HG03457 (cell line): ENCODE data around the gene IGF2BP1.
"Not testable (repeated sequence)": the region's sequence is repeated elsewhere in the genome, so short reads cannot be mapped to it uniquely, and the experiment has no call there.

ENCODE experiments used
- ATAC-seq: cut with Tn5 transposase; IDR thresholded peaks from one replicate; pipeline ENCODE4 v1.9.1; 2021; ENCODE audit warnings: moderate number of reproducible peaks; ENCODE audit not compliant: unreplicated experiment

IGF2BP1 gene

DNA sequence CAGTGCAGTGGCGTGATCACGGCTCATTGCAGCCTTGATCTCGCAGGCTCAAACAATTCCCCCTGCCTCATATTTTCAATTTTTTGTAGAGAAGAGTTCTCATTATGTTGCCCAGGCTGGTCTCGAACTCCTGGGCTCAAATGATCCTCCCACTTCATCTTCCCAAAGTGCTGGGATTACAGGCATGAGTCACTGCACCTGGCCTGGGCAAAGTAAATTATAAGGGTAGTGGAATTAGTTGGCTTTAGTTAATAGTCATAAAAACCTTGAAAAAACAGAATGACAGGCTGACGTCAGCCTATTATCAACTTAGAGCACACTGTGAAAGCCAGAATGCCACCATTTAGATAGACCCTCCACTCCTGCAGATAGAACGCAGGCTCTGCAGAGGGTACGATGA is 91.9 kb downstream of the IGF2BP1 start:
- ATAC-seq: no peak

DNA sequence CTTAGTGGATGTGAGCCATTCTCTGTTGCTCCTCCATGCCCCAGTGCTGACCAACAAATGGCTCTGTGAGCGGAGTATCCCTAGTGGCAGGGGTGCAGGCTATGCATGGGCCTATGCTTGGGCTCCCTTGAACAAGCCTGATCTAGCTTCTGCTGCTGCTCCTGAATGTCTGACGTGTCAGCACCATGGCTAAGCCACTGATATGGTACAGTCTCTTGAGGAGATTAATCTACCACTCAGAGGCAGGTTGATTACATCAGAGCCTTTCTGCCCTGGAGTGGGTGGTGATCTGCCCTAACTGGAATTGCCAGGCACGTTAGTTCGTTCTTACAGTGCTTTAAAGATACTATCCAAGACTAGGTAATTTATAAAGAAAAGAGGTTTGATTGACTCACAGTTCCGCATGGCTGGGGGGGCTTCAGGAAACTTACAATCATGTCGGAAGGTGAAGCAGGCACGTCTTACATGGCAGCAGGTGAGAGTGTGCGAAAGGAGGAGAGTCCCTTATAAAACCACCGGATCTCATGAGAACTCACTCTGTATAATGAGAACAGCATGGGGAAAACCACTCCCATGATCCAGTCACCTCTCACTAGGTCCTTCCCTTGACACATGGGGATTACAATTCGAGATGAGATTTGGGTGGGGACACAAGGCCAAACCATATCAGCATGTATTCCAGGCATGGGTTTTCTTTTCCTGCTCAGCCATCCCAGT is 93.9 kb downstream of the IGF2BP1 start:
- ATAC-seq: no peak

DNA sequence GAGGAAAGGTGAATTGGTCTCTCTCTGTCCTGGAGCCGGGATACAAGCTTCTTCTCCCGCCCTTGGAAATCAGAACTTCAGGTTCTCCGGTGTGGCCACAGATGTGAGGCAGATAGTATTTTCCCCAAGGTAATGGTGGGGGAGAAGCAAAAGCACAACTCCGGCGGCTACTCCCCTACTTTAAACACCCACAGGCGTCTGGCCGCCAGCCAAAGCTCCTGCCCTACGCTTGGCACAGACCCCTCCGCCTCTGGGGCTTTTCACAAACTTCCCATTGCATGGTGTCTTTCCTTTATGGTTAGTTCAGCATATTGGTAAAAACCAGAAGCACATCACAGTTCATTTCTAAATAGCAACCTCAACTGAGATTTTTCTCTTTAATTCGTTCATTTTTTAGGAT is 95.9 kb downstream of the IGF2BP1 start:
- ATAC-seq: no peak

GRCh38 chr17:49100601-49101000 is 103.4 kb downstream of the IGF2BP1 start:
- ATAC-seq: no peak

DNA sequence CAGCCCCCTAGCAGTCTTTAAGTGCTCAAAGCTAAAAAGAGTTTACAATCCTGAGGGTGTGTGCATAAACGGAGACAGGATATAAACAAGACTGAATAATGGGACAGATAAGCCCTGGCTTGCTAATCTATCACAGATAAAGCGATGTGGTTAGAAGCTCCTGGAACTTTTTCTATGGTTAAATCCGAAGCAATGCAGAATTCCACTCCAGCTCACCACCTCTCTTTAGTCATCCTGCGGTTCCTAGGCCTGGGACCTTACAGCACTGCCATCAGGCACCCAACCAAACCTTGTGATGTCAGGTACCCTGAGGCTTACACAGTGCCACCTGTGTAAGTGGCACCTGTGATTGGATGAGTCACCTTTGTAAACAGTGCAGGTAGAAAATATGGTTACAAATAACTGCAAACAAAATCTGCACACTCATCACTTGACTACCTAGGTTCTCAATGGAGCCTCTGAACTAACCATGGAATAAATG is 103.9 kb downstream of the IGF2BP1 start:
- ATAC-seq: no peak

DNA sequence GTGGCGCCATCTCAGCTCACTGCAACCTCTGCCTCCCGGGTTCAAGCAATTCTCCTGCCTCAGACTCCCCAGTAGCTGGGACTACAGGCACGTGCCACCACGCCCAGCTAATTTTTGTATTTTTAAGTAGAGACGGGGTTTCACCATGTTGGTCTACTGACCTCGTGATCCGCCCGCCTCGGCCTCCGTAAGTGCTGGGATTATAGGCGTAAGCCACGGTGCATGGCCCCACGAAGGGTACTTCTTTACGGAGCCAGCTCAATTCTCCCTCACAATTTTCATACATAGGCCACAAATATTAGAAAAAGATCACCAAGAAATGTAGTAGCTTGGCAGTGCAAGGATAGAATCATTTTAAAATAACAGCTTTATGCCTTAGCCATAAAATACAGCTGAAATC is 106.2 kb downstream of the IGF2BP1 start:
- ATAC-seq: not testable (repeated sequence)

DNA sequence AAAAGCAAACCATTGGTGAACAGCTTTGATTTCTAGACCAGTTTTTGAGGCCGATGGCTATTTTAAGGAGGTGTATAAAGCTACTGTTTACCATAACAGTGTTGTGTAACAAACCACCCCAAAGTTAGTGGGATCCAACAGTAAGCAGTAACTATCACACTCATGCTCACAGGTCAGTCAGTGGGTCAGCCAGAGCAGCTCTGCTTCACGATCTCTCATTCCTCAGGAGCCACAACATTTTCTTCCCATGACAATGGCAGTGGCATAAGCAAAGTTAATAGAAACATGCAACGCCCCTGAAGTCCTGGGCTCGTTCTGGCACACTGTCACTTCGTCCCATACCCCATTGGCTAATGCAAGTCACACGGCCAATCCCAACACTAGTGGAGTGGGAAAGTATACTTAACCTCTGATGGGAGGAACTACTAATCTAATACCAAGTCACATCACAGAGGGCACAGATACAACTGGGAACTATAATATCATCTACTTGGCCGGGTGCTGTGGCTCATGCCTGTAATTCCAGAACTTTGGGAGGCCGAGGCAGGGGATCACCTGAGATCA is 107.4 kb downstream of the IGF2BP1 start:
- ATAC-seq: no peak
